K562 (cell line): ENCODE results near the gene MYOCD. TPM values are rescaled to one million over a fixed set of nuclear protein-coding genes. Genes with fewer than 3 reads are reported as not detected.

ENCODE experiments used
- ATAC-seq: fragments of 200-7000 bp; cut with Tn5 transposase; 3 replicates; pipeline ENCODE4 v1.9.1; 2020; ENCODE audit warnings: moderate library complexity
- BruUV-seq: library from RNA; stranded (reverse); fragments of 400-500 nt; replicated peaks from 2 replicates; lab custom pipeline; 2021; lab: Mats Ljungman, UMichigan
- CTCF ChIA-PET: fragments of 300-600 bp; formaldehyde crosslinking; extraction: SDS; loops from one replicate; lab custom pipeline; 2021; ENCODE audit warnings: low intra/inter-chr PET ratio; lab: Yijun Ruan, JAX
- POLR2A ChIA-PET: fragments of 300-600, 350-650 bp; sonication (Branson Sonifier 250); formaldehyde crosslinking; extraction: SDS; loops from one replicate; lab custom pipeline; 2021; ENCODE audit warnings: antibody characterized with exemption, inconsistent platforms; lab: Yijun Ruan, JAX
- DNase-seq, 4 experiments: peaks; one replicate each; pipeline versions ENCODE4 v3.0.0 to v3.0.0-alpha.2; 2011 to 2018; ENCODE audit warnings: low spot score in 3 of 4, mixed read lengths in 3 of 4; ENCODE audit errors: extremely low read depth in 1 of 4
- FAIRE-seq: peaks from 2 replicates; lab custom pipeline; 2011; peaks lifted over from hg19 to GRCh38; lab: Jason Lieb, UNC
- H2AFZ ChIP-seq: 2 replicates; pipeline ENCODE4 v1.6.0; 2011; ENCODE audit warnings: low read depth, low read length, control low read depth, inconsistent platforms
- H3K27ac ChIP-seq: fragments of 200-600 bp; 3 replicates; pipeline ENCODE4 v1.8.0; 2011; ENCODE audit warnings: low read depth, mild to moderate bottlenecking, control low read depth, inconsistent platforms, low read length, moderate library complexity, mixed read lengths; ENCODE audit errors: extremely low read depth
- H3K27me3 ChIP-seq, 2 experiments: fragments of 300-600 bp in 1 of 2; 2 replicates in 1 of 2; 3 replicates in 1 of 2; pipeline versions ENCODE4 v1.6.0 to v1.8.0; 2011; ENCODE audit warnings: inconsistent platforms in 2 of 2, low read length in 2 of 2, mild to moderate bottlenecking in 1 of 2, mixed read lengths in 1 of 2, moderate library complexity in 1 of 2; ENCODE audit not compliant: control insufficient read depth in 2 of 2, insufficient read depth in 2 of 2
- H3K36me3 ChIP-seq: fragments of 300-600 bp; 3 replicates; pipeline ENCODE4 v1.8.0; 2011; ENCODE audit warnings: mild to moderate bottlenecking, low read length, inconsistent platforms; ENCODE audit not compliant: control insufficient read depth, insufficient read depth
- H3K4me1 ChIP-seq, 2 experiments: fragments of 200-600 bp in 1 of 2; replicated peaks in 1 of 2; 2 replicates in 1 of 2; 3 replicates in 1 of 2; pipeline versions ENCODE4 v1.5.1 to v1.8.0; 2011; ENCODE audit warnings: inconsistent platforms in 2 of 2, low read length in 2 of 2, mild to moderate bottlenecking in 1 of 2, mixed read lengths in 1 of 2, moderate library complexity in 1 of 2; ENCODE audit not compliant: control insufficient read depth in 2 of 2, insufficient read depth in 2 of 2
- H3K4me2 ChIP-seq: 2 replicates; pipeline ENCODE4 v1.6.1; 2011; ENCODE audit warnings: low read length, control low read depth, inconsistent platforms, mixed read lengths; ENCODE audit not compliant: insufficient read depth
- H3K4me3 ChIP-seq: fragments of 200-600 bp; sonication (generic), shearing (Covaris generic); 2 replicates; pipeline ENCODE4 v1.5.1; 2016; ENCODE audit warnings: control low read depth, inconsistent platforms
- H3K79me2 ChIP-seq: fragments of 200-600 bp; 3 replicates; pipeline ENCODE4 v1.8.0; 2011; ENCODE audit warnings: low read length, inconsistent platforms; ENCODE audit not compliant: control insufficient read depth, insufficient read depth
- H3K9ac ChIP-seq, 2 experiments: 2 replicates each; pipeline versions ENCODE4 v1.6.0 to v1.6.1; 2011; ENCODE audit warnings: low read depth in 2 of 2, low read length in 2 of 2, control low read depth in 1 of 2, inconsistent platforms in 1 of 2, mild to moderate bottlenecking in 1 of 2, mixed read lengths in 1 of 2; ENCODE audit not compliant: insufficient read depth in 1 of 2
- H3K9me1 ChIP-seq: one replicate; pipeline ENCODE4 v1.6.0; 2011; ENCODE audit warnings: inconsistent platforms, mild to moderate bottlenecking, low read length, moderate library complexity; ENCODE audit not compliant: control insufficient read depth, insufficient read depth
- H3K9me3 ChIP-seq: replicated peaks from 2 replicates; pipeline ENCODE4 v1.5.1; 2011; ENCODE audit warnings: low read depth, low read length, inconsistent platforms; ENCODE audit not compliant: control insufficient read depth, insufficient read depth
- H4K20me1 ChIP-seq: replicated peaks from 2 replicates; pipeline ENCODE4 v1.6.1; 2011; ENCODE audit warnings: low read length, inconsistent platforms, mixed read lengths; ENCODE audit not compliant: control insufficient read depth, insufficient read depth
- ARID2 ChIP-seq: fragments of 450-650 bp; IDR thresholded peaks from 2 replicates; pipeline ENCODE4 v1.6.1; 2017; ENCODE audit warnings: antibody characterized with exemption, mild to moderate bottlenecking
- ETV6 ChIP-seq, 3 experiments: fragments of 150-350 bp in 1 of 3; sonication (generic) in 1 of 3; formaldehyde crosslinking in 1 of 3; IDR thresholded peaks; 2 replicates each; pipeline versions ENCODE4 v1.6.1 to v1.8.0; 2014 to 2022; ENCODE audit warnings: borderline replicate concordance in 2 of 3, low read depth in 2 of 3, antibody characterized with exemption in 1 of 3, low read length in 1 of 3, mild to moderate bottlenecking in 1 of 3, missing genetic modification reagents in 1 of 3
- JUNB ChIP-seq: fragments of 450-650 bp; formaldehyde crosslinking; conservative IDR thresholded peaks from 2 replicates; pipeline ENCODE4 v1.4.0; 2020; ENCODE audit warnings: mild to moderate bottlenecking
- LEF1 ChIP-seq: fragments of 450-650 bp; IDR thresholded peaks from 2 replicates; pipeline ENCODE4 v1.6.1; 2016; ENCODE audit warnings: mild to moderate bottlenecking
- MAFF ChIP-seq: IDR thresholded peaks from 2 replicates; pipeline ENCODE4 v1.6.1; 2012; ENCODE audit warnings: low read length, improper control_type of control experiment
- NCOA2 ChIP-seq, 2 experiments: fragments of 450-650 bp; IDR thresholded peaks; 2 replicates each; pipeline ENCODE4 v1.6.1; 2018; ENCODE audit warnings: mild to moderate bottlenecking in 2 of 2, moderate library complexity in 1 of 2; ENCODE audit not compliant: partially characterized antibody in 2 of 2
- NFIC ChIP-seq: fragments of 450-650 bp; IDR thresholded peaks from 2 replicates; pipeline ENCODE4 v1.6.1; 2017; ENCODE audit warnings: mild to moderate bottlenecking, inconsistent platforms
- PML ChIP-seq: IDR thresholded peaks from 2 replicates; pipeline ENCODE4 v1.6.1; 2012; ENCODE audit warnings: low read length, inconsistent platforms
- RBFOX2 ChIP-seq: fragments of 200-400 bp; formaldehyde crosslinking; IDR thresholded peaks from 2 replicates; pipeline ENCODE4 v1.6.1; 2017; ENCODE audit warnings: low read depth, mild to moderate bottlenecking, low read length, moderate library complexity
- SMAD1 ChIP-seq: fragments of 150-350 bp; IDR thresholded peaks from 2 replicates; pipeline ENCODE4 v1.6.1; 2014; ENCODE audit warnings: low read length, low read depth; ENCODE audit not compliant: partially characterized antibody
- ZFP30 ChIP-seq: fragments of 250-450 bp; sonication (Bioruptor Pico); IDR thresholded peaks from 2 replicates; pipeline ENCODE4 v1.8.0; 2022; ENCODE audit warnings: moderate library complexity, mild to moderate bottlenecking, inconsistent platforms, borderline replicate concordance
- ZFPM2 ChIP-seq: fragments of 250-450 bp; sonication (Bioruptor Pico); IDR thresholded peaks from 2 replicates; pipeline ENCODE4 v1.5.1; 2022; ENCODE audit warnings: mild to moderate bottlenecking
- ZNF764 ChIP-seq: fragments of 250-450 bp; sonication (Bioruptor Pico); IDR thresholded peaks from 2 replicates; pipeline ENCODE4 v1.4.0; 2020; ENCODE audit warnings: low read depth, mild to moderate bottlenecking, moderate library complexity
- WGBS: fragments of 100-300 bp; shearing (Covaris generic); methylation state at CpG from one replicate; pipeline ENCODE4 v1.1.6; 2016; ENCODE audit warnings: low coverage, mixed read lengths; ENCODE audit not compliant: insufficient coverage; ENCODE audit errors: missing lambda C conversion rate; 5-methylcytosine and 5-hydroxymethylcytosine counted together
- in situ Hi-C: fragments of 300-500 bp; cut with MboI; formaldehyde crosslinking; loops from 4 replicates; pipeline ENCODE4 v1.15.0; 2018; ENCODE audit warnings: inconsistent platforms, mixed read lengths
- intact Hi-C: fragments of 100-400 bp; cut with micrococcal nuclease; formaldehyde crosslinking; loops from 2 replicates; pipeline ENCODE4 v1.14.2; 2022
- polyA plus RNA-seq, 8 experiments: library from polyadenylated mRNA; depleted of rRNA in 4 of 8; stranded (reverse) in 5 of 8; unstranded in 3 of 8; fragments of >200 nt; fragmentation: Nextera tagmentation in 2 of 8; fragmentation: Illumina TruSeq in 1 of 8; extraction: Ambion mirVana in 2 of 8; extraction: Trizol in 1 of 8; gene quantifications; 2 replicates each; pipeline versions ENCODE4 v1.2.1 to v1.2.3, GENCODE V29; 2011 to 2014; ENCODE audit warnings: inconsistent platforms in 1 of 8, missing spikeins in 1 of 8
- total RNA-seq, 7 experiments: library from RNA; depleted of rRNA in 6 of 7; stranded (reverse); fragments of >200 nt in 6 of 7; fragmentation: Illumina TruSeq in 2 of 7; extraction: Trizol in 2 of 7; gene quantifications; 2 replicates each; pipeline versions ENCODE4 v1.2.1 to v1.2.3, GENCODE V29; 2011 to 2021; ENCODE audit warnings: low replicate concordance in 1 of 7
- TF ChIP-seq, protein P1 (sequence below): fragments of 200-400 bp; formaldehyde crosslinking; IDR thresholded peaks from 2 replicates; pipeline ENCODE4 v1.6.1; 2017; ENCODE audit warnings: mild to moderate bottlenecking, low read depth, low read length, moderate library complexity
- TF ChIP-seq, protein P2 (sequence below): fragments of 250-450 bp; sonication (Bioruptor Pico); IDR thresholded peaks from 2 replicates; pipeline ENCODE4 v1.5.0; 2021

Gene MYOCD
- total and polyA plus RNA-seq, 9 of the 15 experiments (the other 6 are each of a cell fraction or from before 2014, with no cell fraction given) = not detected

GRCh38 chr17:12806630-12807029 is 140.9 kb downstream of the MYOCD start:
- Histone ChIP-seq H3K27ac (no peak overlapping the region), H3K9me1 (no peaks in the 10 kb centered on the region), H3K36me3 (no peaks in the 10 kb centered on the region), H3K9ac (no peak overlapping the region), H3K27me3 (no peaks in the 10 kb centered on the region), H2AFZ (no peak overlapping the region), H3K4me3 (no peak overlapping the region), H3K4me1 (no peaks in the 10 kb centered on the region), H4K20me1 (no peaks in the 10 kb centered on the region), H3K4me2 (no peak overlapping the region), H3K79me2 (no peaks in the 10 kb centered on the region), H3K9me3 (no peaks in the 10 kb centered on the region)
- ATAC-seq (no peak), FAIRE-seq (no peak), DNase-seq (no peak)
- WGBS = 0% methylated on average over 1 of the region's 1 CpG
- intact Hi-C loops = no loop called here
- CTCF ChIA-PET = no interaction called here
- BruUV-seq = no TSS peak
- POLR2A ChIA-PET = no interaction called here
- in situ Hi-C loops = no loop called here
- TF ChIP-seq MAFF (no peak), ZNF764 (CRISPR knock-in tag) (no peak), LEF1 (no peak)
- TF ChIP-seq, protein P1, sequence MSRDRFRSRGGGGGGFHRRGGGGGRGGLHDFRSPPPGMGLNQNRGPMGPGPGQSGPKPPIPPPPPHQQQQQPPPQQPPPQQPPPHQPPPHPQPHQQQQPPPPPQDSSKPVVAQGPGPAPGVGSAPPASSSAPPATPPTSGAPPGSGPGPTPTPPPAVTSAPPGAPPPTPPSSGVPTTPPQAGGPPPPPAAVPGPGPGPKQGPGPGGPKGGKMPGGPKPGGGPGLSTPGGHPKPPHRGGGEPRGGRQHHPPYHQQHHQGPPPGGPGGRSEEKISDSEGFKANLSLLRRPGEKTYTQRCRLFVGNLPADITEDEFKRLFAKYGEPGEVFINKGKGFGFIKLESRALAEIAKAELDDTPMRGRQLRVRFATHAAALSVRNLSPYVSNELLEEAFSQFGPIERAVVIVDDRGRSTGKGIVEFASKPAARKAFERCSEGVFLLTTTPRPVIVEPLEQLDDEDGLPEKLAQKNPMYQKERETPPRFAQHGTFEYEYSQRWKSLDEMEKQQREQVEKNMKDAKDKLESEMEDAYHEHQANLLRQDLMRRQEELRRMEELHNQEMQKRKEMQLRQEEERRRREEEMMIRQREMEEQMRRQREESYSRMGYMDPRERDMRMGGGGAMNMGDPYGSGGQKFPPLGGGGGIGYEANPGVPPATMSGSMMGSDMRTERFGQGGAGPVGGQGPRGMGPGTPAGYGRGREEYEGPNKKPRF = no peak

DNA sequence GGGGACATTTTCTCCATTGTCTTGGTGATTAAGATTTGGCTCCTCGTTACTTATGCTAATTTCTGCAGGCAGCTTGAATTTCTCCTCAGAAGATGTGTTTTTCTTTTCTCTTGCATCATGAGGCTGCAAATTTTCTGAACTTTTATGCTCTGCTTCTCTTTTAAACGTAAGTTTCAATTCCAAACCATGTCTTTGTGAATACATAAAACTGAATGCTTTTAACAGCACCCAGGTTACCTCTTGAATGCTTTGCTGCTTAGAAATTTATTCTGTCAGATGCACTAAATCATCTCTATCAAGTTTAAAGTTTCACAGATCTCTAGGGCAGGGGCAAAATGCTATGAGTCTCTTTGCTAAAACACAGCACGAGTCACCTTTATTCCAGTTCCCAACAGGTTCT is 143.0 kb downstream of the MYOCD start:
- Histone ChIP-seq H3K9ac (no peak overlapping the region), H3K27ac (no peak overlapping the region), H3K27me3 (no peaks in the 10 kb centered on the region), H2AFZ (no peak overlapping the region), H3K4me3 (no peak overlapping the region), H3K9me1 (no peaks in the 10 kb centered on the region), H3K36me3 (no peaks in the 10 kb centered on the region), H3K79me2 (no peaks in the 10 kb centered on the region), H3K9me3 (no peaks in the 10 kb centered on the region), H3K4me2 (no peak overlapping the region), H3K4me1 (no peaks in the 10 kb centered on the region), H4K20me1 (no peaks in the 10 kb centered on the region)
- no peak for DNase-seq
- no peak for FAIRE-seq
- BruUV-seq = no TSS peak
- intact Hi-C loops = no loop called here
- WGBS = 4% methylated on average over 3 of the region's 3 CpGs
- CTCF ChIA-PET = no interaction called here
- no peak for ATAC-seq
- in situ Hi-C loops = no loop called here
- POLR2A ChIA-PET = no interaction called here
- TF ChIP-seq PML (no peak), JUNB (CRISPR knock-in tag) (no peak), NFIC (no peak), ZFP30 (CRISPR knock-in tag) (no peak), ZFPM2 (CRISPR knock-in tag) (no peak), ARID2 (no peak), ETV6 (IDR thresholded peaks at IDR 0.05; ENCODE audit: borderline replicate concordance in 1 of 2, low read depth in 2 of 2, low read length in 1 of 2) (no peak), ETV6 (CRISPR knock-in tag; IDR thresholded peaks at IDR 0.05; ENCODE audit: borderline replicate concordance) (no peak), RBFOX2 (no peak), SMAD1 (no peak), NCOA2 (IDR thresholded peaks at IDR 0.05; ENCODE audit: partially characterized antibody in 2 of 2) (no peak)
- TF ChIP-seq, protein P2, sequence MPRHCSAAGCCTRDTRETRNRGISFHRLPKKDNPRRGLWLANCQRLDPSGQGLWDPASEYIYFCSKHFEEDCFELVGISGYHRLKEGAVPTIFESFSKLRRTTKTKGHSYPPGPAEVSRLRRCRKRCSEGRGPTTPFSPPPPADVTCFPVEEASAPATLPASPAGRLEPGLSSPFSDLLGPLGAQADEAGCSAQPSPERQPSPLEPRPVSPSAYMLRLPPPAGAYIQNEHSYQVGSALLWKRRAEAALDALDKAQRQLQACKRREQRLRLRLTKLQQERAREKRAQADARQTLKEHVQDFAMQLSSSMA (CRISPR knock-in tag) = no peak
